Lower leg skin (tissue), 3 donors: ENCODE results near the gene KLHL7.

Experiments used
- POLR2A ChIP-seq, 2 donors: fragments of 450-650 bp; IDR thresholded peaks; one replicate each; pipeline ENCODE4 v1.6.1; 2016 to 2017; ENCODE audit warnings: antibody characterized with exemption in 2 of 2, mild to moderate bottlenecking in 1 of 2, moderate library complexity in 1 of 2
- TF ChIP-seq, protein P1 (sequence below), 3 donors: fragments of 450-650 bp; IDR thresholded peaks; one replicate each; pipeline ENCODE4 v1.5.1; 2016; ENCODE audit warnings: antibody characterized with exemption in 3 of 3, mild to moderate bottlenecking in 3 of 3, moderate library complexity in 2 of 3

- TF ChIP-seq, protein P1, sequence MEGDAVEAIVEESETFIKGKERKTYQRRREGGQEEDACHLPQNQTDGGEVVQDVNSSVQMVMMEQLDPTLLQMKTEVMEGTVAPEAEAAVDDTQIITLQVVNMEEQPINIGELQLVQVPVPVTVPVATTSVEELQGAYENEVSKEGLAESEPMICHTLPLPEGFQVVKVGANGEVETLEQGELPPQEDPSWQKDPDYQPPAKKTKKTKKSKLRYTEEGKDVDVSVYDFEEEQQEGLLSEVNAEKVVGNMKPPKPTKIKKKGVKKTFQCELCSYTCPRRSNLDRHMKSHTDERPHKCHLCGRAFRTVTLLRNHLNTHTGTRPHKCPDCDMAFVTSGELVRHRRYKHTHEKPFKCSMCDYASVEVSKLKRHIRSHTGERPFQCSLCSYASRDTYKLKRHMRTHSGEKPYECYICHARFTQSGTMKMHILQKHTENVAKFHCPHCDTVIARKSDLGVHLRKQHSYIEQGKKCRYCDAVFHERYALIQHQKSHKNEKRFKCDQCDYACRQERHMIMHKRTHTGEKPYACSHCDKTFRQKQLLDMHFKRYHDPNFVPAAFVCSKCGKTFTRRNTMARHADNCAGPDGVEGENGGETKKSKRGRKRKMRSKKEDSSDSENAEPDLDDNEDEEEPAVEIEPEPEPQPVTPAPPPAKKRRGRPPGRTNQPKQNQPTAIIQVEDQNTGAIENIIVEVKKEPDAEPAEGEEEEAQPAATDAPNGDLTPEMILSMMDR (IDR thresholded peaks at IDR 0.05): no peak
- TF ChIP-seq POLR2A (IDR thresholded peaks at IDR 0.05): no peak
Observed at GRCh38 chr7:23115991-23116390, 10.4 kb downstream of the KLHL7 start.
